HG03045 (cell line): Measurements from ENCODE around the gene LCNL1.

Experiments used
- ATAC-seq: cut with Tn5 transposase; IDR thresholded peaks from one replicate; pipeline ENCODE4 v1.9.1; 2021; ENCODE audit warnings: mild to moderate bottlenecking, moderate library complexity; ENCODE audit not compliant: unreplicated experiment

LCNL1 gene

DNA sequence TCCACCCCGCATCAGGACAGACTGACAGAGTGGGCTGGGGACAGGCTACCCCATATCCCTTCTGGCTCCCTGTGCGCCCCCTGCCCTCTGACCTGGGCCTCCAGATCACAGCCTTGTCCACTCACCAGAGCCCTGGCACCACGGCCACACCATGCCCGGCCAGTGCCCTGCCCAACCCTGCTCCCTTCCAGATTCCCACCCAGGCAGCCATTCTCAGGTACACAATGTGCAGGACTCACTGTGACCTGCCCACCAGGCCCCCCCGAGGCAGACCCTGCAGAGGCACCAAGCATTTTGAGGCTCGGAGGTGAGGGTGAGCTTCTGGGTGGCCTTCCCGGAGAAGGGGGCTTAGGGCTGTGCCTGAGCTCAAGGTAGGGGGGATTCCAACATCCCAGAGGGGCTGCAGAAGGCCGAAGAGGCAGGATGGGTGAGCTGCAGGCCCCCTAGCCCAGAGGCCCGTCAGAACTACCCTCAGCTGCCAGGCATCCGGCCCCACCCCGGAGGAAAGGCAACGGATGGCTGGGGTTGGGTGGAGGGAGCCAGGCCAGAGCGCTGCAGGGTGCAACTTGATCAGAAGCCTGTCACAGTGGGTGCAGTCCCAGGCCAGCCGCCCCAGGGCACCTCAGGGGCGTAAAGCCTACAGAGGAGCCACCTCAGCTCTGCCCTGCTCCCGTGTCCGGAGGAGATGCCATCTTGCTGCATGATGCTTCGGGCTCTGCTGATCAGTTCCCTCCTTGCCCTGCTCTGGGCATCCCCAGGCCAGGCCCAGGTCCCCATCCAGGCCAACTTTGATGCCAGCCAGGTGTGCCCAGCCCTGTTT is at the start of gene LCNL1:
Gene LCNL1, plus strand, starts transcription at position 762 of the 820 bp plus-strand sequence. CDS start 594 bp downstream, outside the sequence.
- no peak for ATAC-seq

DNA sequence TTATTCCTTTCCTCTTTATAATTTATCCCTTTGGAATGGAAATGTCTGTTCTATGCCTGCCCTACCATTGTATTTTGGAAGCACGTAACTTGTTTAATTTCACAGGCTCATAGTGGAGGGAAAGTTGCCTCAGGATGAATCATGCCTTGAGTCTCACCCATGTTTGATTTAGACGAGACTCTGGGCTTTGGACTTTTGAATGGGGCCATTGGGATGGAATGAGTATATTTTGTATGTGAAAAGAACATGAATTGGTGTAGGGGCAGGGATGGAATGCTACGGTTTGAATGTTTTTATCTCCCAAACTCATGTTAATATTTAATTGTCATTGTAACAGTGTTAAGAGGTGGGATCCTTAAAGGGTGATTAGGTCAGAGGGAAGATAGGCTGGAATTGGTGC is 48.5 kb upstream of the LCNL1 start:
- ATAC-seq: no peak

DNA sequence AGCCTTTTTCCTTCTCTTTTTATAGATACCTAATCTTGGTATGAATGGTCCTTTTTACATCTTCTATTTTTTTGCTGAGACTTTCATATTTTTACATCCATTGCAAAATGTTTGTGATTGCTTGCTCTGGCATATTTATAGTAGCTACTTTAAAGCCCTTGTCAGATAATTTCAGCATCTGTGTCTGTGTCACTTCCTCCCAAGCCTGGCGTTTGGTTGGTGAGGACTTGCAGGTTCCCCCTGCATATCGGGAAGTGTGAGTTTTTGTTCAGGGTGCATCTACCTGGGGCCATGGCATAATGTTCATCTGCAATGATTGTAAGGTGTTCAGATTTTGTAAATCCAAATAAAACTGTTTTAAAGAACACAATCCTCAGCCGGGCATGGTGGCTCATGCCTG is 47.1 kb upstream of the LCNL1 start:
- no peak for ATAC-seq

DNA sequence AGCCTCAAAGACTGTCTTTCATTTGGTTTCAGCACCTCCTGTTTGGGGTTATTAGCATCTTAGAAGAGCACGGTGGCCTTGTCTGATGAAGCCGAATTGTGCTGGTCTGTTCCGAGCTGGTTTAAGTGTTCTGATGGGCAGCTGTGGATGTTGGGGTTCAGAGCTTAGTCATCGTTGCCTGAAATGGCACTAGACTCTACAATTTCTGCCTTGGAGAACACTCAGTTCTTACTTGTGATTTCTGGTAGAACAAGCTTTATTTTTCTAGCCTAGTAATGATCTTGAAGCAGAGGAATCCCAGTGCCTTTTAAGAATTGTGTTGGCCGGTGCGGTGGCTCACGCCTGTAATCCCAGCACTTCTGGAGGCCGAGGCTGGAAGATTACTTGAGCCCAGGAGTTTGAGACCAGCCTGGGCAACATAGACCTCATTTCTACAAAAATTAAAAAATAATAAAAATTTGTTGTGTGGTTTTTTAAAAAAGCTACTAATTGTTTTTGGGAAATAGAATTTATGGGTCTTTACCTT is 46.1 kb upstream of the LCNL1 start:
- no peak for ATAC-seq

DNA sequence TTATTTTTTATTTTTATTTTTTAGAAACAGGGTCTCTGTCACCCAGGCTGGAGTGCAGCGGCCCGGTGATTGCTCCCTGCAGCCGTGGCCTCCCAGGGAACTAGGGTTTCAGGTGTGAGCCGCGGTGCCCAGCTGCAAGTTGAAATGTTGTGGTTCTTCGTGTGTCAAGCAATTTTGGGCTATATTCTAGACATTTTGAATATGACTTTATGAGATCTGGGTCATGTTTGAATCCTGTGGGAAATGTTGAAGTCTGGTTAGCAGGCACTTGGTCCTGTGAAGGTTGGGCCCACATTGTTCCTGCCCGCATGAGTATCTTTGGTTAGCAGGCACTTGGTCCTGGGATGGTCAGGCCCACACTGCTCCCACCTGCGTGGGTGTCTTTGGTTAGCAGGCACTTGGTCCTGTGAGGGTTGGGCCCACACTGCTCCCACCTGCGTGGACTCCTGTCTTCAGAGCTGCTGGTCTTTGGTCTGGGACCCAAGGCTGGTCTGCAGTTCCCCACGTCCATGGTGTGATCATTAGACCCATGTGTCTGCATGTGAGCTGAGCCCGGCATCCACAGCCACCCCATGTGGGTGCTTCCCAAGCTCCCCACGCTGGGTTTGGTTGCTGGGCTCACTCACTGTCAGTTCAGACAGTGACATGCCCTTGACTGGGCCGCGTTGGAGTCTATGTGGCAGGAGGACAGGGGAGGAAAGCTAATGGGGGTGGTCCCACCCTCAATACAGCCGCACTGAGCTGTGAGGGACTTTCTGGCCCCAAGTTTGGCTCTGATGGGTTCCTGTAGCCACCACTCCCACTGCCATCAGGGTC is 45.4 kb upstream of the LCNL1 start:
- ATAC-seq: no peak

DNA sequence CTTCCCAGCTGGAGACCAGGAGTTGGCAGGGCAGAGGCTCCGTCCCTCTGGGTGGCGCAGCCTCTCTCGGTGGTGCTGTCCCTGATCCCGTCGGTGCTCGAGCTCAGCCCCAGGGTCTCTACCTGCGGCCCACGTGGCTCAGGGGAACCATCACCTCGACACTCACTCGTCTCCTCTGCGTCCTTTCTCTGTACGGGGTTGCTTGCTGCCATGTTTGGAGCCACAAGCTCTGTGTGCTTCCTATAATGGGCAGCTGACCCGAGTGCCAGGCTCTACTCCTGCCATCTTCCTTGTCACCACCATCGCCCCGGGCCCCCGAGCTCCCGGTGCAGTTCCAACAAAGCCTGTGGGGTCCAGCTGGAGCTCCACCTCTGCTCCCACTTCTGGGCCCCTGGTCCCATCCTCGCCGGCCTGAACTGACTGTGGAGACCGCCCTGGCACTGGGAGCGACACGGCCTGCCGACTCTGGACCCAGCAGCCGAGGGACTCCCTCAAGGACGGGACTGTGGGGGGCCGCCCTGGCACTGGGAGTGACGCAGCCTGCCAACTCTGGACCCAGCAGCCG is 43.3 kb upstream of the LCNL1 start:
- no peak for ATAC-seq

DNA sequence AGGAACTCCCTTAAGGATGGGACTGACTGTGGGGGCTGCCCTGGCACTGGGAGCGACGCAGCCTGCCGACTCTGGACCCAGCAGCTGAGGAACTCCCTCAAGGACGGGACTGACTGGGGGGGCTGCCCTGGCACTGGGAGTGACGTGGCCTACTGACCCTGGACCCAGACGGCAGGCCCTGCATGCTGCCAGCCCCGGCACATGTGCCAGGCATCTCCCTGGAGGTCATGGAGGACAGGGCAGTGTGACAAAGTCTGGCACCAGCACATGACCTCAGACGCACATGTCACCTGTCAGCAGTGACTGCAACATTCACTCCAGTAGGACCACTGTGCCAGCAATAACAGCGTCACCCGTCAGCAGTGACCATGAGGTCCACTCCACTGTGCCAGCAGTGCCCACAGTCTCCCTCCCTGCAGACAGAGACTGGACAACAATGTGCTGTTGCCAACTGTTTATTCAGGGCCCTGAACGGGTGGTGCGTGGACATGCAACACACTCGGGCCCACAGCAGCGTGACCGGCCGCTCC is 42.7 kb upstream of the LCNL1 start:
- no peak for ATAC-seq

DNA sequence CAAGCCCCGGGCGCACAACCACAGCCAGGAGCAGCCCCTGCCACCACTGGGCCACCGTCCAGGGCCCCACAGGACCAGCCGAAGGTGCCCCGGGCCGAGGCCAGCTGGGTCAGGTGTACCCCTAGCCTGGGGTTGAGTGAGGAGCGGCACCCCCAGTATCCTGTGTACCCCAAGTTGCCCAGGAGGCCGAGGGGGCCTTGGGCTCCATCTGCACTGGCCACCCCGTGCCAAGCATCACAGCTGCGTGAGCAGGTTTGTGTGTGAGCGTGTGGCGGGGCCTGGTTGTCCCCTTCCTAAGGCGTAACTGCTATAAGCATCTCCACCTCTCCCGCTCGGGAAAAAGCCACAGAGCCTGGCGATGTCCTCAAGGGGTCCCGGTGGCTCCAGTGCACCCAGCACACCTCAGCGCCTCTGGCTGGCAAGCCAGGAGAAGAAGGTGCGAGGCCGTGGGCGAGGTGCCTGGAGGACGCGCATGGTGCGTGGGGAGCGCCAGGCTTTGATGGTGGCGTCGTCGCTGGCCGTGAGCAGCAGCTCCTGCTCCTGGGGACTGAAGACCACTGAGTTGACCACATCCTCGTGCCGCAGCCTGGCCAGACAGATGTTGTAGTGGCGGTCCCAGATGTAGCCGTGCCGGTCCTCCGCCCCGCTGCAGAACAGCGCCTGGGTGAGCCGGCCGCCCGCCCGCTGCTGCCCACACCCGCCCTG is 42.1 kb upstream of the LCNL1 start:
- ATAC-seq: no peak

DNA sequence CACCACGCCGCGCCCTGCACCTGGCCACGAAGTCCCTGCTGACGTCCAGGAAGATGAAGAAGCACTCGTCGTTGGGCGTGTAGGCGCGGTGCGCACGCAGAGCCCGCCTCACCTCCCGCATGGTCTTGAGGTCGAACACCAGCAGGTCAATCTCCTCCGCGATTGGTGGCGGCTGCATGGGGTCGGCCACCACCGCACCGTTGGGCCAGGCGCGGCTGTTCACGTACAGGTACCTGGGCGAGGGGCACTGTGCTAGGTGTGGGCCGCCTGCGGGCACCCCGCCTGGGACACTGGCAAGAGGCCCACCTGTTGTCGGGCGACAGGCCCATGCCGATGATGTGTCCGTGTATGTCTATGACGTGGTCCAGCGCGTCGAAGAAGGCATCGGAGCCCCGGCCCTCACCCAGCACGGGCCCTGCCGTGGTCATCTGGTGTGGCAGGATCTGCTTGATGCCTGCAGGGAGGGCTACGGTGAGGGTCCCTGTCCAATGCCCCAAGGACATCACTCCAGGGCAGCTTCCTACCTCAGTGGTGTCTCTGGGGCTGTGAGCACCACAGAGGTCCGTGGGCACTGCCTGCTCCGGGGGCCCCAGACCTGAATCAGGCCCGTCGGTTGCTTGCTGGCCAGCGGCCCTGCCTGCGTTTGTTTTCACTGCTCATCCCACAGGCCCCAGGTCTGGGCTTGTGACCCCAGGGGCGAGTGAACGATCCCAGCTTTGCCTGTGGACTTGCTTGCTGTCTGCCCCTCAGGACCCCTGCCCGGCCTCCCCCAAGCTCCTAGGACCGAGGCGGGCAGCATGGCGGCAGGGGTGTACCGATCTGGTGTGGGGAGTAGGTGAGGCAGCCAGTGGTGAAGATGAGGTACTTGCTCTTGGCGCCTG is 41.3 kb upstream of the LCNL1 start:
- ATAC-seq: no peak

DNA sequence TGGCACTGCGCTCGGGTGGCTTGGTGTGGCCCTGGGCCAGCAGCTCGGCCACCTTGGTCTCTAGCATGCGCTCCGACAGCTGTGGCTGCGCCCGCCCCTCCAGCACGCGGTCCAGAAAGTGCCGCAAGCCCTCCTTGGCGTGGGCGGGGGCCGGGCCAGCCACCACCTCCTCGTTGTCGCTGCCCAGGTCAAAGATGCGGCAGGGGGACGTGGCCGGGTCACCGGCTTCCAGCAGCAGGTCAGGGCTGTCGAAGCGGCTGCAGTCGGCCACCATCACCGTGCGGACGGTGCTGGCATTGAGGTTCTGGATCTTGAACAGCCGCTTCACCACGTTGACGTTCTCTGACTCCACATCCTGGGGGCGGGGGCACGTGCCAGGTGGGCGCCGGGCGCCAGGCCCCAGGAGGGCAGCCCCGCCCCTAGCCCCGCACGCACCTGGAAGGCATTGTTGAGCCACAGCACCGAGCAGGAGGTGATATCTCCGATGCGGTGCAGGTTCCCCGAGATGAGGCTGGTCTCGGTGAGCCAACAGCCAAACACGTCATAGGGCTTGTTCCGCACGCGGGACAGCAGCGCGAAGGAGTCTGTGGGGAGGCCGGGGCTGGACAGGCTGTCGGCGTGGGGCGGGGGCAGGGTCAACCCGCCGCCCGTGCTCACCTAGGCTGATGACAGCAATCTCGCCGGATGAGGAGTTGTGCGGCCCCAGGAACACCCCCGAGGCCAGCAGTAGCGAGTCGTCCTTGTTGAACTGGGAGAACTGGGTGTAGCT is 40.5 kb upstream of the LCNL1 start:
- ATAC-seq: no peak

DNA sequence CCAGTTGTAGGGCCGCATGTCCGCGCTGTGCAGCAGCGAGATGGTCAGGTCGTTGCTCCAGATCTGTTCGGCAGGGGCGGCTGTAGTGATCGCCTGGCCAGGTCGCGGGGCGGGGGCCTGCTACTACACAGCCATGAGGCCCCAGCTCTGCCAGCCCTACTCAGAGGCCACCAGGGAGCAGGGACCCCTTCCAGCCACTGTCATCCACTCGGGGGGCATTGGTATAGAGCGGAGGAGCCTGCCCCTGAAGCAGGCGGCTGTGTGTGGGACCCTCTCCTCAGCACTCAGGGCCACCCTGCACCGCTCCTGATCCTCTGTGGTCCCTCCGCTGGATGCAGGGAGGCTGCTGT is 39.9 kb upstream of the LCNL1 start:
- ATAC-seq: no peak

DNA sequence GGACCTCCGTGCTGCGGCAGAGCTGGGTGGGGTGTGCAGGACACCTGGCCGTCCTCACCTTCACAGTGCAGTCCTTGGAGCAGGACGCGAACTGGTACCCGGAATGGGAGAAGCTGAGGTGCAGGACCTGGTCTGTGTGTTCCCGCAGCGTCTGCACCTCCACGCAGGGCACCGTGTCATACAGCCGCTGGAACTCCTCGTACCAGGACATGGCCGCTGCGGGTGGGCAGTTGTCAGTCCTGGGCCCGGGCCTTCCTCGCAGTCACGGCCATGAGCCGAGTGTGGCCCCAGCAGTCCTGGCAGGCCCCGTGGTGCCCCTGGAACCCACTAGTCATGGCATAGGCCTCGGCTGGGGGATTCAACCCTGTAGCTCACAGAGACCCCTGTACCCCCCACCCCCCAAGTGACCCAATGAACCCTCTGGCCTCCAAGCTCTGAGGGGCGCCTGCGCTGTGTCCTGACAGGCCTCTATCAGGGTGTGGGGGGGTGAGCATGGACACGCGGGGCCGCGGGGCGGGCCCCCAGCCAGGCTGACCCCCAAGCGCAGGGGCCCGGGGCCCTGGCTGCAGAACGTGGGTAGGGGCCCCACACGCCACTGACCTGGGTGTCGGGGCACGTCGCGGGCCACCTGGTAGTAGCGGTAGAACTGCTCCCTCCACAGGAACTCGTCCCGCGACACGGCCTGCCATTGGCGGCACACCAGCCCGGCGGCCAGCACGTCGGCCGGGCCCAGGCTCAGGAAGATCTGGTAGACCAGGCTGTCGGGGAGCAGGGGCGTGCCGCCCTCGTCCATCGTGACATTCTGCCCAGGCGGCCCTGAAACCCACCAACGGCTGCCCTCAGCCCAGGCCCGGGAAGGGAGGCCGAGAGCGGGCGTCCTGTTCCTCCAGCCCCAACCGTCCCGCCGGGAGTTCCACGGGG is 39.2 kb upstream of the LCNL1 start:
- peak; percentile 13 for ATAC-seq

DNA sequence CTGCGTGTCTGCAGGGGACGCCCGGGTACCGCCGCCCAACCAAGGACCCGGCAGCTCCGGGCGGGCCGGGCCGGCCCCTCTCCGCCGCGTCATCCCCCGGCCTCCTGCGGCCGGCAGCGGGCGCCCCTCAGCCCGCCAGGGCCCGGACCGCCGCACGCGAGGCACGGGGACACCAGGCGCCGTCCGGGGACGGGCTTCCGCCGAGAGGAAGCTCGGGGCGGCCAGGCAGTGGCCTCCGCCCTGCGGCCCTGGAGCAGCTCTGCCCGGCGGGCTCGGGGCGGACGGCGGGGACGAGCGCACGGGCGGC is 38.6 kb upstream of the LCNL1 start:
- ATAC-seq: peak; percentile 33

DNA sequence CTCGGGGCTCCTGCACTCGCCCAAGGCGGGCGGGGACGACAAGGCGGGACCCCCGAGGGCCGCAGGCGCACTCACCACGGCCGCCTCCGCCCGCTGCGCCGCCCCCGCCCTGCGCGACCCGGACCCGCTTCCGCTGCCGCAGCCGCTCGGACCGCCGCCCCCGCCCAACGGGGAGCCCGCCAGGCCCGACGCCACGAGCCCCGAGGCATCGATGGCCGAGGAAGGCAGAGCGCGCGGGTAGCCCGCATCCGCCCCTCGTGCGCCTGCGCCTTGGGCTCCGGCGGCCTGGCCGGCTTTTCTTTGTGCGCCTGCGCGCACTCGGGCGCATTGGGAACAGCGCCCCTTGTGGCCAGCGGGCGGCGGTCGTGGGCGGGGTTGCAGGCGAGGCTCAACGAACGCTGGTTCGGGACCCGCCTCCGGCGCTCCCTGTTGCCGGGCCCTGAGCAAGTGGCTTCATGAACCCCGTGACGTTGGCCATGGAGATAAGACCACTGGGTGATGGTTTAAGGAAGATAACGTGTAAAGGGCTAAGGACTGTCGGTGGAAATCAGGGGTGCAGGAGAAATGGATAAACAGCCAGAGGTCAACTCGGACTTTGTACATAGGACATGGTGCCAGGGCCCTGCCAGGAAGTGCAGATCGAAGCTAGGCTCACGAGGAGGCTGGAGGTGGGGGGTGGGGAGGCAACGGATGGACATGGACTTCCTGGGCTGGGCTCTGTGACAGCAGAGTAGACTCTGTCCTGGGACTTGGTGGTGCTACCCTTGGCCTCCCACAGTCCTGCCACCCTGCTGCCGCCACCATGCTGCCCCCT is 38.1 kb upstream of the LCNL1 start, which contains the start of the genes C8G and FBXW5:
Gene C8G, plus strand, starts transcription at position 725 of the 814 bp plus-strand sequence. Its CDS starts 78 bp downstream, at position 803.
Gene FBXW5, minus strand, starts transcription at position 220 of the 814 bp plus-strand sequence. CDS start 655 bp downstream, outside the sequence.
- ATAC-seq: peak; percentile 71

DNA sequence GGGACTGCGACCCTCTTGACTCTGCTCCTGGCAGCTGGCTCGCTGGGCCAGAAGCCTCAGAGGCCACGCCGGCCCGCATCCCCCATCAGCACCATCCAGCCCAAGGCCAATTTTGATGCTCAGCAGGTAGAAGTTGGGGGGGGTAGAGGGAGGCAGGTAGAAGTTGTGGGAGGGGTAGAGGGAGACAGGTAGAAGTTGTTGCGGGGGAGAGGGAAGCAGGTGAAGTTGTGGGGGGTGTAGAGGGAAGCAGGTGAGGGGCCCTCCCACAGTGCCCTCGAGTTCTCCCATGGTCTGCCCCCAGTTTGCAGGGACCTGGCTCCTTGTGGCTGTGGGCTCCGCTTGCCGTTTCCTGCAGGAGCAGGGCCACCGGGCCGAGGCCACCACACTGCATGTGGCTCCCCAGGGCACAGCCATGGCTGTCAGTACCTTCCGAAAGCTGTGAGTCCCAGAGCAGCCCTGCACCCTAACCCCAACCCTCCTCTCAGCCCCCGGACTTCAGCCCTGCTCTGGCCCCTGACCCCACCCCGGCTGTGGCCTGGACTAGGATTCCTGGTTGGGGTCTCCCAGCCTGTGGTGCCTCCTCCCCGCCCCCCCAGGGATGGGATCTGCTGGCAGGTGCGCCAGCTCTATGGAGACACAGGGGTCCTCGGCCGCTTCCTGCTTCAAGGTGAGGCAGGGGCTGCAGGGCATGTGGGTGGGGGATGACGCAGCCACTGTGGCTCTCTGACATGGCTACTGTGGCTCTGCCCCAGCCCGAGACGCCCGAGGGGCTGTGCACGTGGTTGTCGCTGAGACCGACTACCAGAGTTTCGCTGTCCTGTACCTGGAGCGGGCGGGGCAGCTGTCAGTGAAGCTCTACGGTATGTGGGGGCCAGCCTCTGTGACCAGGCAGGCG is 37.2 kb upstream of the LCNL1 start:
- no peak for ATAC-seq
